HepG2 (cell line): ENCODE measurements around the gene TRIM69. TPM values are rescaled to one million over a fixed set of nuclear protein-coding genes. Genes with fewer than 3 reads are reported as not detected.

Experiments used
- ARNT2 ChIP-seq: sonication (generic); formaldehyde crosslinking; IDR thresholded peaks from 2 replicates; pipeline ENCODE4 v1.8.0; 2022; ENCODE audit warnings: mild to moderate bottlenecking, low read depth, missing genetic modification reagents, moderate library complexity
- HNRNPL ChIP-seq: fragments of 200-400 bp; formaldehyde crosslinking; IDR thresholded peaks from 2 replicates; pipeline ENCODE4 v1.6.1; 2017; ENCODE audit warnings: mild to moderate bottlenecking, low read depth, low read length
- JUN ChIP-seq: sonication (generic); formaldehyde crosslinking; IDR thresholded peaks from 2 replicates; pipeline ENCODE4 v1.4.0; 2020; ENCODE audit warnings: mild to moderate bottlenecking, missing genetic modification reagents
- KLF11 ChIP-seq: IDR thresholded peaks from 2 replicates; pipeline ENCODE4 v1.6.1; 2016; ENCODE audit warnings: missing compliant biosample characterization
- MAFK ChIP-seq, 2 experiments: IDR thresholded peaks in 1 of 2; conservative IDR thresholded peaks in 1 of 2; 2 replicates each; pipeline ENCODE4 v1.6.1; 2011; ENCODE audit warnings: improper control_type of control experiment in 2 of 2, low read length in 2 of 2
- NCOA1 ChIP-seq: sonication (generic); formaldehyde crosslinking; IDR thresholded peaks from 2 replicates; pipeline ENCODE4 v1.9.0; 2021; ENCODE audit warnings: missing genetic modification reagents
- NR2F1 ChIP-seq, 2 experiments: fragments of 450-650 bp in 1 of 2; formaldehyde crosslinking in 1 of 2; IDR thresholded peaks; 2 replicates each; pipeline versions ENCODE4 v1.5.0 to v1.6.1; 2016 to 2020; ENCODE audit warnings: mild to moderate bottlenecking in 1 of 2, missing compliant biosample characterization in 1 of 2, missing genetic modification reagents in 1 of 2, moderate library complexity in 1 of 2
- RELA ChIP-seq: sonication (generic); formaldehyde crosslinking; IDR thresholded peaks from 2 replicates; pipeline ENCODE4 v1.4.0; 2020; ENCODE audit warnings: missing genetic modification reagents
- STAT5B ChIP-seq: sonication (generic); formaldehyde crosslinking; IDR thresholded peaks from 2 replicates; pipeline ENCODE4 v1.4.0; 2020; ENCODE audit warnings: missing genetic modification reagents
- ZFP41 ChIP-seq: sonication (generic); formaldehyde crosslinking; IDR thresholded peaks from 2 replicates; pipeline ENCODE4 v1.4.0; 2020; ENCODE audit warnings: mild to moderate bottlenecking, missing genetic modification reagents, borderline replicate concordance
- ZNF562 ChIP-seq: sonication (generic); formaldehyde crosslinking; IDR thresholded peaks from 2 replicates; pipeline ENCODE4 v1.8.0; 2022; ENCODE audit warnings: missing genetic modification reagents, borderline replicate concordance
- ZNF652 ChIP-seq: IDR thresholded peaks from 2 replicates; pipeline ENCODE4 v1.6.1; 2016; ENCODE audit warnings: low read depth, borderline replicate concordance
- ZNF772 ChIP-seq: sonication (generic); formaldehyde crosslinking; IDR thresholded peaks from 2 replicates; pipeline ENCODE4 v1.5.0; 2020; ENCODE audit warnings: mild to moderate bottlenecking, missing genetic modification reagents
- ZNF780A ChIP-seq: sonication (generic); formaldehyde crosslinking; IDR thresholded peaks from 2 replicates; pipeline ENCODE4 v1.8.0; 2022; ENCODE audit warnings: mild to moderate bottlenecking, missing genetic modification reagents, moderate library complexity
- polyA plus RNA-seq, 8 experiments: library from polyadenylated mRNA; depleted of rRNA in 3 of 8; stranded (reverse) in 7 of 8; unstranded in 1 of 8; fragments of >200 nt; fragmentation: Illumina TruSeq in 4 of 8; extraction: Trizol in 4 of 8; gene quantifications; 2 replicates each; pipeline versions ENCODE4 v1.2.1 to v1.2.3, GENCODE V29; 2011 to 2016; ENCODE audit warnings: low read depth in 4 of 8, missing spikeins in 1 of 8, mixed read lengths in 1 of 8; ENCODE audit not compliant: insufficient read depth in 1 of 8
- total RNA-seq, 5 experiments: library from RNA; depleted of rRNA; stranded (reverse); fragments of >200 nt; fragmentation: Illumina TruSeq; extraction: Trizol; gene quantifications; 2 replicates each; pipeline ENCODE4 v1.2.3, GENCODE V29; 2016; ENCODE audit warnings: low read depth in 1 of 5
- TF ChIP-seq, protein P1 (sequence below): sonication (generic); formaldehyde crosslinking; IDR thresholded peaks from 2 replicates; pipeline ENCODE4 v1.4.0; 2020; ENCODE audit warnings: missing genetic modification reagents
- TF ChIP-seq, protein P2 (sequence below): sonication (generic); formaldehyde crosslinking; IDR thresholded peaks from 2 replicates; pipeline ENCODE4 v1.4.0; 2020; ENCODE audit warnings: mild to moderate bottlenecking, missing genetic modification reagents, borderline replicate concordance

Gene TRIM69
- total and polyA plus RNA-seq, 2 of the 13 experiments (the other 11 are each of a cell fraction or from before 2014, with no cell fraction given), result 2.6 to 3.2 TPM

DNA sequence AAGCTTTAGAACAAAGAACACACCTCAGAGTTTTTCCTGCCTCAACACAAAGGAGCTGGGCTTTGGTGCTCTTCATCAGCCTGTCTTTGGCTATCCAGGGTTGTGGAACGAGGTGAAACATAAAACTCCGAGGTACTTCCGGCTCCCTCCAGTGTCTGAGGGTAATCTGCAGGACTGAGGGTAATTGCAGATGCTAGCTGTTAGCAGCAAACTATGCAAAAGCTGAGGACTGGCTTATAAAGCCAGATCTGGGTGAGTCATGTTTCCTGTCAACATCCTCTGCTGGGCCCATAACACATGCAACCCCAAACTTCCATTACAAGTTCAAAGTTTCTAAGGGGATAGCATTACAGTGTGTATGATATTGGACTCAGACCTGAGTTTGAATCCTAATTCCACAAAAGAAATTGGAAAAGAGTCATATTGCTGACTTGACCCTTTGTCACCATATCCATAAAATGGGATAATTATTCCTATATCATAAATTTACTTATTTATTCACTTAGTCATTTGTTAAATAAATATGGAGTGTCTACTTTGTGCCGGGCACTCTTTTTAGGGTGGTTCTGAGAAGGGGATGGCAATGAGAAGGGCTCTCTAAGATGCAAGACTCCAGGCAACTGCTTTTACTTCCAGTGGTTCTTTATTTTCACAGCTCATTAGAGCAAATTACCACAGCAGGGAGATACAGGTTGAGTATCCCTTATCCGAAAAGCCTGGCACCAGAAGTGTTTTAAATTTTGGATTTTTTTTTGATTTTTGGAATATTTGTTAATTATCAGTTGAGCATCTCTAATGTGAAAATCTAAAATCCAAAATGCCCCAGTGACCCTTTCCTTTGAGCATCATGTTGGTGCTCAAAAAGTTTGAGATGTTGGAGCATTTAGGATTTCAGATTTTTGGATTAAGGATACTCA is 9.5 kb upstream of the TRIM69 start (continued):
- TF ChIP-seq KLF11 (CRISPR knock-in tag) (0 out of 2 replicates have a peak, but pooled peaks have one; percentile 16), ZNF772 (CRISPR knock-in tag) (no peak), ZNF652 (peak; percentile 25; the same call in 1 of the 2 replicates), MAFK (conservative IDR thresholded peaks at IDR 0.05 in 1 of 2, IDR thresholded peaks at IDR 0.05 in 1 of 2; ENCODE audit: low read length in 2 of 2) (peak; percentile 85 to 86), HNRNPL (no peak), NR2F1 (CRISPR knock-in tag; IDR thresholded peaks at IDR 0.05) (no peak), ZFP41 (CRISPR knock-in tag) (no peak), NCOA1 (CRISPR knock-in tag) (no peak), RELA (CRISPR knock-in tag) (no peak), STAT5B (CRISPR knock-in tag) (no peak), ZNF780A (CRISPR knock-in tag) (no peak), ARNT2 (CRISPR knock-in tag) (no peak), ZNF562 (no peak), JUN (CRISPR knock-in tag) (peak; percentile 83)
- TF ChIP-seq, protein P1, sequence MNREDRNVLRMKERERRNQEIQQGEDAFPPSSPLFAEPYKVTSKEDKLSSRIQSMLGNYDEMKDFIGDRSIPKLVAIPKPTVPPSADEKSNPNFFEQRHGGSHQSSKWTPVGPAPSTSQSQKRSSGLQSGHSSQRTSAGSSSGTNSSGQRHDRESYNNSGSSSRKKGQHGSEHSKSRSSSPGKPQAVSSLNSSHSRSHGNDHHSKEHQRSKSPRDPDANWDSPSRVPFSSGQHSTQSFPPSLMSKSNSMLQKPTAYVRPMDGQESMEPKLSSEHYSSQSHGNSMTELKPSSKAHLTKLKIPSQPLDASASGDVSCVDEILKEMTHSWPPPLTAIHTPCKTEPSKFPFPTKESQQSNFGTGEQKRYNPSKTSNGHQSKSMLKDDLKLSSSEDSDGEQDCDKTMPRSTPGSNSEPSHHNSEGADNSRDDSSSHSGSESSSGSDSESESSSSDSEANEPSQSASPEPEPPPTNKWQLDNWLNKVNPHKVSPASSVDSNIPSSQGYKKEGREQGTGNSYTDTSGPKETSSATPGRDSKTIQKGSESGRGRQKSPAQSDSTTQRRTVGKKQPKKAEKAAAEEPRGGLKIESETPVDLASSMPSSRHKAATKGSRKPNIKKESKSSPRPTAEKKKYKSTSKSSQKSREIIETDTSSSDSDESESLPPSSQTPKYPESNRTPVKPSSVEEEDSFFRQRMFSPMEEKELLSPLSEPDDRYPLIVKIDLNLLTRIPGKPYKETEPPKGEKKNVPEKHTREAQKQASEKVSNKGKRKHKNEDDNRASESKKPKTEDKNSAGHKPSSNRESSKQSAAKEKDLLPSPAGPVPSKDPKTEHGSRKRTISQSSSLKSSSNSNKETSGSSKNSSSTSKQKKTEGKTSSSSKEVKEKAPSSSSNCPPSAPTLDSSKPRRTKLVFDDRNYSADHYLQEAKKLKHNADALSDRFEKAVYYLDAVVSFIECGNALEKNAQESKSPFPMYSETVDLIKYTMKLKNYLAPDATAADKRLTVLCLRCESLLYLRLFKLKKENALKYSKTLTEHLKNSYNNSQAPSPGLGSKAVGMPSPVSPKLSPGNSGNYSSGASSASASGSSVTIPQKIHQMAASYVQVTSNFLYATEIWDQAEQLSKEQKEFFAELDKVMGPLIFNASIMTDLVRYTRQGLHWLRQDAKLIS (CRISPR knock-in tag), result no peak
- TF ChIP-seq, protein P2, sequence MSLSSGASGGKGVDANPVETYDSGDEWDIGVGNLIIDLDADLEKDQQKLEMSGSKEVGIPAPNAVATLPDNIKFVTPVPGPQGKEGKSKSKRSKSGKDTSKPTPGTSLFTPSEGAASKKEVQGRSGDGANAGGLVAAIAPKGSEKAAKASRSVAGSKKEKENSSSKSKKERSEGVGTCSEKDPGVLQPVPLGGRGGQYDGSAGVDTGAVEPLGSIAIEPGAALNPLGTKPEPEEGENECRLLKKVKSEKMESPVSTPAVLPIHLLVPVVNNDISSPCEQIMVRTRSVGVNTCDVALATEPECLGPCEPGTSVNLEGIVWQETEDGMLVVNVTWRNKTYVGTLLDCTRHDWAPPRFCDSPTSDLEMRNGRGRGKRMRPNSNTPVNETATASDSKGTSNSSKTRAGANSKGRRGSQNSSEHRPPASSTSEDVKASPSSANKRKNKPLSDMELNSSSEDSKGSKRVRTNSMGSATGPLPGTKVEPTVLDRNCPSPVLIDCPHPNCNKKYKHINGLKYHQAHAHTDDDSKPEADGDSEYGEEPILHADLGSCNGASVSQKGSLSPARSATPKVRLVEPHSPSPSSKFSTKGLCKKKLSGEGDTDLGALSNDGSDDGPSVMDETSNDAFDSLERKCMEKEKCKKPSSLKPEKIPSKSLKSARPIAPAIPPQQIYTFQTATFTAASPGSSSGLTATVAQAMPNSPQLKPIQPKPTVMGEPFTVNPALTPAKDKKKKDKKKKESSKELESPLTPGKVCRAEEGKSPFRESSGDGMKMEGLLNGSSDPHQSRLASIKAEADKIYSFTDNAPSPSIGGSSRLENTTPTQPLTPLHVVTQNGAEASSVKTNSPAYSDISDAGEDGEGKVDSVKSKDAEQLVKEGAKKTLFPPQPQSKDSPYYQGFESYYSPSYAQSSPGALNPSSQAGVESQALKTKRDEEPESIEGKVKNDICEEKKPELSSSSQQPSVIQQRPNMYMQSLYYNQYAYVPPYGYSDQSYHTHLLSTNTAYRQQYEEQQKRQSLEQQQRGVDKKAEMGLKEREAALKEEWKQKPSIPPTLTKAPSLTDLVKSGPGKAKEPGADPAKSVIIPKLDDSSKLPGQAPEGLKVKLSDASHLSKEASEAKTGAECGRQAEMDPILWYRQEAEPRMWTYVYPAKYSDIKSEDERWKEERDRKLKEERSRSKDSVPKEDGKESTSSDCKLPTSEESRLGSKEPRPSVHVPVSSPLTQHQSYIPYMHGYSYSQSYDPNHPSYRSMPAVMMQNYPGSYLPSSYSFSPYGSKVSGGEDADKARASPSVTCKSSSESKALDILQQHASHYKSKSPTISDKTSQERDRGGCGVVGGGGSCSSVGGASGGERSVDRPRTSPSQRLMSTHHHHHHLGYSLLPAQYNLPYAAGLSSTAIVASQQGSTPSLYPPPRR (CRISPR knock-in tag), result 0 out of 2 replicates have a peak, but pooled peaks have one; percentile 19
